Activated T-helper 1 cell treated with anti-CD3 and anti-CD28 coated beads, Interleukin-12 subunit alpha, Interleukin-12 subunit beta, Interleukin-2, Interleukin-4 antibody, amounts not matched to agents 30 ng/mL and 10 ng/mL and 1 ng/mL, durations not matched to agents 14 hours and 24 hours and 36 hours (primary cell): ENCODE data around the gene DGKQ. TPM values are rescaled to one million over a fixed set of nuclear protein-coding genes. Genes with fewer than 3 reads are reported as not detected.

Experiments
- DNase-seq: peaks from one replicate; pipeline ENCODE4 v3.0.0; 2021; ENCODE audit warnings: low spot score
- H3K27ac Mint-ChIP-seq: one replicate; pipeline ENCODE4 v1.8.0; 2021; ENCODE audit warnings: mild to moderate bottlenecking, mixed read lengths
- H3K27me3 Mint-ChIP-seq: one replicate; pipeline ENCODE4 v1.8.0; 2022; ENCODE audit warnings: mild to moderate bottlenecking, moderate library complexity, mixed read lengths; ENCODE audit not compliant: insufficient read depth
- H3K36me3 Mint-ChIP-seq: one replicate; pipeline ENCODE4 v1.8.0; 2021; ENCODE audit warnings: low read depth, mixed read lengths
- H3K4me1 Mint-ChIP-seq: one replicate; pipeline ENCODE4 v1.8.0; 2021; ENCODE audit warnings: low read depth, mixed read lengths
- H3K4me3 Mint-ChIP-seq: one replicate; pipeline ENCODE4 v1.8.0; 2021; ENCODE audit warnings: mild to moderate bottlenecking, moderate library complexity, mixed read lengths
- H3K9me3 Mint-ChIP-seq: one replicate; pipeline ENCODE4 v1.8.0; 2021; ENCODE audit warnings: mixed read lengths
- intact Hi-C: fragments of 100-400 bp; cut with micrococcal nuclease; formaldehyde crosslinking; loops from one replicate; pipeline ENCODE4 v1.15.1; 2024
- total RNA-seq: library from RNA; stranded (reverse); gene quantifications from 2 replicates; pipeline ENCODE4 v1.2.3, GENCODE V29; 2022

The DGKQ gene
- total RNA-seq, 1 donor from 2014 or later, result 17.8 TPM

DNA sequence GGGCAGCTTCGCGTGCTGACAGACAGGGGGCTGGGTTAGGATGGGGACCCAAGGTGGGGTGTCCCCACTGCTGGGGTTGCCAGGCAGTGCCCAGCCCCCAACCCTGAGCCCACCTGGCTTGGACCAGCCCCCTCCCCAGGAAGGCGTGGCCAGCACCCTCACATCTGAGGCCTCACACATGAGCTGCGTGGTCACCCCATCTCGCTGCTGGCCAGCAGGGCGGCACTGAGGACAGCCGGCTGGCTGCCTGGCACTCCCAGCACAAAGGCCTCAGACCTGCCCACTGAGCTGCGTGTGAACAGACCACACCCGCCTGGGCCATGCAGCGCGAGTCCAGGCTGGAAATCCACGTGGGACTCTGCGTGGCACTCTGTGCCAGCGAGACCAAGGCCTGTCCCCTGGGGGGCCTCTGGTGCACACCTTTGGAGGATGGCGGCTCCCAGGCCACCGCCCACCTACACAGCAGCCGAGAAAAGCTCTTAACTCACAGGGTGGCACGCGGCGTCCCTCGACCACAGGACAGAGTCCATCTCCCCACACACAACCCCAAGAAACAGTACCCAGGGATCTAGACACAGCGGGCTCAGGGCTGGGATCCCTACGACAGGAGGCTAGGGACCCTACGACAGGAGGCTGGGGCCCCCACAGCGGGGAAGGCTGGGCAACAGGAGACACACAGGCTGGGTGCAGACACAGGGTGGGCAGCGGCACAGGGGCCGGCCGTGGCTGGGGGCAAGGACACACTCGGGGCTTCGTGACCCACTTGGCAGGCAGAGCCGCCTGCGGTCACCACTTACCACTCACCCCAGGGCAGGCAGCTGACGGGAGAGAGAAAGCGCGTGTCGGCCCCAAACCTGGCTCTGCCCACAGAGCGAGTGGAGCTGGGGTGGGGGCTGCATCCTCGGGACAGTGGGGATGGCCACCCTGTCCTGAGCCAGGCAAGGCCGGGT is 9.8 kb downstream of the DGKQ start:
- intact Hi-C loops, result loop anchor here (5.0 kb wide), 1 partner anchor 371 kb away; no protein-coding TSS in a partner anchor
- no peak overlapping the region for H3K4me3 Mint-ChIP-seq
- H3K36me3 Mint-ChIP-seq, result no peaks in the 10 kb centered on the region
- no peaks in the 10 kb centered on the region for H3K27me3 Mint-ChIP-seq
- no peaks in the 10 kb centered on the region for H3K9me3 Mint-ChIP-seq
- H3K4me1 Mint-ChIP-seq, result no peaks in the 10 kb centered on the region
- no peak overlapping the region for H3K27ac Mint-ChIP-seq
- DNase-seq, result no peak

DNA sequence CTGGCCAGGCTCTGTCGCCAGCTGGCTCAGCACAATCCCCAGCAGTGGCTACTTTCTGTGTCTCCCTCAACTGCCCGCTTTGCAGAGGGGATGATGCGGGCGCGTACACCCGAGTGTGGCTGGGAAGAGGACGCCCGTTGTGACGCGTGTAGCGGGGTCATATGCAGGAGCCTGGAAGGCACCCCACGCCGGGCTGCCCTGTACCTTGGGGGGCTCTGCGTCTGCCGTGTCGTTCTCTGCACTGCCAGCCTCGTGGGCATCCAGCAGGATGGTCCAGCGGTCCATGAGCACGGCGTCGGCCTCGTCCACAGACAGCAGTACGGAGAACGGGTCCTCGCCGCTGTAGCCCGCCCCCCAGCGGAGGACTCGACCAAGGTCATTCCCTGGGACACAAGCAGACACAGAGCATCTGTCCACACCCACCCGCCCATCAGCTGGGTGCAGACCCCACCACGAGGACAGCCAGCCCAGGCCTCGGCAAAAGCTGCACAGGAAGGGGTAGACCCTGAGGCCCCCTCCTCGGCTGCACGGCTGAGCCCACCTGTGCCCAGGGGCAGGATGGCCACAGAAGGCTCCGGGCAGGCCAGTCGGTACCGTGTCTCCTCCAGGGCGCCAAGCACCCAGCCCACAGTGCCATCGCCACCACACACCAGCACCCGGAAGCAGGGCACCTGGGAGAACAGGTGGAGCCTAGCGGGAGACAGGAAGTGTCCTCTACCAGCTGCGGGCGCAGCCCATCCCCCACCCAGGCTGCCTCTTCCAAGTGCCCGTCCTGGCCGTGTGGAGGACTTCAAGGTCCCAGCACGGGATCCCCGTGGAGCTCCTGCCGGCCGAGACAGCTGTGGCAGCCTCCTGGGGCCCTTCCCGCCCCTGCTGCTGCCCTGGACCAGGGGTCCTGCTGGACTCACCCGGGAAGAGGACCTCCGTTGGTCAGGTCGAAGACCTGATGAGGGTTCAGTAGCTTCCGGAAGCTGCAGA is 10.8 kb downstream of the DGKQ start:
- H3K27ac Mint-ChIP-seq, result no peak overlapping the region

GRCh38 chr4:961351-962230 is 11.8 kb downstream of the DGKQ start:
- Mint-ChIP-seq H3K4me3 (no peak overlapping the region), H3K4me1 (no peaks in the 10 kb centered on the region), H3K27ac (no peak overlapping the region), H3K9me3 (no peaks in the 10 kb centered on the region), H3K36me3 (no peaks in the 10 kb centered on the region), H3K27me3 (no peaks in the 10 kb centered on the region)
- no peak for DNase-seq
- intact Hi-C loops, result loop anchor here (5.0 kb wide), 1 partner anchor 369 kb away; no protein-coding TSS in a partner anchor

More for the DNA sequence above, 10.8 kb downstream of the DGKQ start:
- intact Hi-C loops, result loop anchor here (5.0 kb wide), 1 partner anchor 370 kb away; no protein-coding TSS in a partner anchor
- no peak for DNase-seq
- Mint-ChIP-seq H3K9me3 (no peaks in the 10 kb centered on the region), H3K4me1 (no peaks in the 10 kb centered on the region), H3K27me3 (no peaks in the 10 kb centered on the region), H3K36me3 (no peaks in the 10 kb centered on the region), H3K4me3 (no peak overlapping the region)

- H3K9me3 Mint-ChIP-seq, result no peaks in the 10 kb centered on the region
- no peak overlapping the region for H3K4me3 Mint-ChIP-seq
- H3K4me1 Mint-ChIP-seq, result no peaks in the 10 kb centered on the region
- no peak for DNase-seq
- no peak overlapping the region for H3K27ac Mint-ChIP-seq
- no peaks in the 10 kb centered on the region for H3K27me3 Mint-ChIP-seq
- no peaks in the 10 kb centered on the region for H3K36me3 Mint-ChIP-seq
- intact Hi-C loops, result loop anchor here (5.0 kb wide), 1 partner anchor 368 kb away; no protein-coding TSS in a partner anchor
These were observed 12.6 kb downstream of the DGKQ start for GRCh38 chr4:960636-961350.

GRCh38 chr4:960140-960635 is 13.2 kb downstream of the DGKQ start:
- DNase-seq, result no peak
- Mint-ChIP-seq H3K27me3 (no peaks in the 10 kb centered on the region), H3K4me1 (no peaks in the 10 kb centered on the region), H3K27ac (no peak overlapping the region), H3K9me3 (no peaks in the 10 kb centered on the region), H3K36me3 (no peaks in the 10 kb centered on the region), H3K4me3 (no peak overlapping the region)
- intact Hi-C loops, result loop anchor here (5.0 kb wide), 1 partner anchor 368 kb away; no protein-coding TSS in a partner anchor

- Mint-ChIP-seq H3K36me3 (peaks cover 2% of the 10 kb centered on the region), H3K4me1 (no peaks in the 10 kb centered on the region), H3K27me3 (no peaks in the 10 kb centered on the region), H3K4me3 (no peak overlapping the region), H3K9me3 (no peaks in the 10 kb centered on the region), H3K27ac (no peak overlapping the region)
- intact Hi-C loops, result loop anchor here (5.0 kb wide), 1 partner anchor 367 kb away; no protein-coding TSS in a partner anchor
- DNase-seq, result no peak
These were observed 13.8 kb downstream of the DGKQ start for GRCh38 chr4:959338-960139.

DNA sequence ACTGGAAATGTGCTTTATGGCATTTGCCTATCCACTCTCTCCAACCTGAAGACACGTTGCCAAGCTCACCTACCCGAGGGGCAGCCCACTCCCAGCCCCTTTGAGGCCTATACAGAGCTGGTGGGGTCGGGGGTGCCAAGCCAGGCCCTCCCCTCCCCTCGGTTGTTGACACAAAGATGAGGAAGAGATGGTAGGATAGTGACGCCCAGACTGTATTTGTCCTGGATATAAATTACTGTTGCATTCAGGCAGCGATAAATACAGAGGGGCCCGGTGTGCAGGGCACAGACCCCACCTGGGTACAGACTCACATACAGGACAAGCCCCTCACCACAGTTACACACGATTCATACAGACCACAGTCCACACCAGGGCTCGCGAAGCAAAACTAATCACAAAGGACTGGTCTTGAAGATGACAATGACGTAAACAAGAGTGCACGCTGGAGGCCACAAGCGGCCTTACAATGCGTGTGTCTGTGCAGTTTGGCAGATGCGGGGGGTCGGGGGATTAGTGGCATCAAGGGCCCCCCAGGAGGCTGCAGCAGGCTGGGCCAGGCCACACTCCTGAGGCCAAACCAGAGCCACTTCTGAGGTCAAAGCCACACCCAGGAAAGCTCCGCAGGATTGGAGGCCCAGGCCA is 14.6 kb downstream of the DGKQ start:
- intact Hi-C loops, result no loop called here
- no peak for DNase-seq
- no peak overlapping the region for H3K27ac Mint-ChIP-seq
- H3K4me1 Mint-ChIP-seq, result no peaks in the 10 kb centered on the region
- H3K4me3 Mint-ChIP-seq, result no peak overlapping the region
- H3K9me3 Mint-ChIP-seq, result no peaks in the 10 kb centered on the region
- H3K36me3 Mint-ChIP-seq, result peaks cover 4% of the 10 kb centered on the region
- no peaks in the 10 kb centered on the region for H3K27me3 Mint-ChIP-seq

DNA sequence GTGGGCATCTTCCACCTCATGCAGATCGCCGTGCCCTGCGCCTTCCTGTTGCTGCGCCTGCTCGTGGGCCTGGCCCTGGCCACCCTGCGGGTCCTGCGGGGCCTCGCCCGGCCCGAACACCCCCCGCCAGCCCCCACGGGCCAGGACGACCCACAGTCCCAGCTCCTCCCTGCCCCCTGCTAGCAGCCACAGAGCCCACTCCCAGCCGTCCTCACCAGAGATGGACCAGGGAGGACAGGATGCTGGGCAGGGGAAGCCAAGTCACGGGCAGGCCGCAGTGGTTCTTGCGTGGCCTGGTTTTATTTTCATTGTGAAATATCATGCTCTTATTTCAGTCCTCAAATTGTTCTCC is 15.1 kb downstream of the DGKQ start:
- H3K27me3 Mint-ChIP-seq, result no peaks in the 10 kb centered on the region
- no peaks in the 10 kb centered on the region for H3K4me1 Mint-ChIP-seq
- intact Hi-C loops, result no loop called here
- H3K27ac Mint-ChIP-seq, result no peak overlapping the region
- no peak for DNase-seq
- no peak overlapping the region for H3K4me3 Mint-ChIP-seq
- H3K36me3 Mint-ChIP-seq, result peaks cover 4% of the 10 kb centered on the region
- H3K9me3 Mint-ChIP-seq, result no peaks in the 10 kb centered on the region

GRCh38 chr4:957581-958313 is 15.6 kb downstream of the DGKQ start:
- intact Hi-C loops, result no loop called here
- no peak for DNase-seq
- Mint-ChIP-seq H3K27ac (no peak overlapping the region), H3K4me1 (no peaks in the 10 kb centered on the region), H3K27me3 (no peaks in the 10 kb centered on the region), H3K4me3 (no peak overlapping the region), H3K9me3 (no peaks in the 10 kb centered on the region), H3K36me3 (peaks cover 4% of the 10 kb centered on the region)

DNA sequence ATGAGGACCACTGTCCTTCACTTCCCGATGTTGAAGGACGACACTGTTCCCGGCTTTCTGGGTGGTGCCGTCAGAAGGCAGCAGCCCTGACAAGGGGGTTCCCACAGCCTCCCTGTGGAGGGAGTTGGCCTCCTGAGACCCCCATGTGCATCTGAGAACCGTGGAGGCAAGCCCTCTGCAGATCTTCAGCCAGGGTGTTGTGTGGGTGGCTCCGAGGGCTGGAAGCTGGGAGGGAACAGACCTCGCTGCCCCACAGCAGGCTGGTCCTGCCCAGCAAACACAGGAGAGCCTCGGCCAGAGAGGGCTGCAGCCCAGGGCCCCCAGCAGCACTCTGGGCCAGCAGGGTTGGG is 16.2 kb downstream of the DGKQ start:
- H3K27me3 Mint-ChIP-seq, result no peaks in the 10 kb centered on the region
- H3K36me3 Mint-ChIP-seq, result peaks cover 4% of the 10 kb centered on the region
- H3K27ac Mint-ChIP-seq, result no peak overlapping the region
- no peaks in the 10 kb centered on the region for H3K9me3 Mint-ChIP-seq
- intact Hi-C loops, result no loop called here
- no peak overlapping the region for H3K4me3 Mint-ChIP-seq
- DNase-seq, result no peak
- no peaks in the 10 kb centered on the region for H3K4me1 Mint-ChIP-seq
